Islet of Langerhans (tissue), 1 donor: ENCODE data around the gene CITED2.

Experiments used
- FAIRE-seq: peaks from one replicate; lab custom pipeline; 2011; peaks lifted over from hg19 to GRCh38; lab: Jason Lieb, UNC

CITED2 gene

GRCh38 chr6:139330306-139330705 lies 44.1 kb downstream of the CITED2 start:
- FAIRE-seq = no peak

- no peak for FAIRE-seq
These were observed 45.2 kb downstream of the CITED2 start for GRCh38 chr6:139329224-139329623.

GRCh38 chr6:139327038-139327437 lies 47.4 kb downstream of the CITED2 start:
- FAIRE-seq = no peak

GRCh38 chr6:139325686-139326085 lies 48.8 kb downstream of the CITED2 start:
- FAIRE-seq = no peak

GRCh38 chr6:139325125-139325524 lies 49.3 kb downstream of the CITED2 start:
- no peak for FAIRE-seq

- FAIRE-seq = no peak
These were observed 50.2 kb downstream of the CITED2 start for GRCh38 chr6:139324301-139324555.

- no peak for FAIRE-seq
These were observed 50.7 kb downstream of the CITED2 start for GRCh38 chr6:139323511-139324300.
